ENCODE results near the gene CRLF1.
A peak's percentile ranks its signal among the peaks of the same experiment; 100 is the strongest.
"Not testable (repeated sequence)": the region's sequence is repeated elsewhere in the genome, so short reads cannot be mapped to it uniquely, and the experiment has no call there.

CRLF1 gene

DNA sequence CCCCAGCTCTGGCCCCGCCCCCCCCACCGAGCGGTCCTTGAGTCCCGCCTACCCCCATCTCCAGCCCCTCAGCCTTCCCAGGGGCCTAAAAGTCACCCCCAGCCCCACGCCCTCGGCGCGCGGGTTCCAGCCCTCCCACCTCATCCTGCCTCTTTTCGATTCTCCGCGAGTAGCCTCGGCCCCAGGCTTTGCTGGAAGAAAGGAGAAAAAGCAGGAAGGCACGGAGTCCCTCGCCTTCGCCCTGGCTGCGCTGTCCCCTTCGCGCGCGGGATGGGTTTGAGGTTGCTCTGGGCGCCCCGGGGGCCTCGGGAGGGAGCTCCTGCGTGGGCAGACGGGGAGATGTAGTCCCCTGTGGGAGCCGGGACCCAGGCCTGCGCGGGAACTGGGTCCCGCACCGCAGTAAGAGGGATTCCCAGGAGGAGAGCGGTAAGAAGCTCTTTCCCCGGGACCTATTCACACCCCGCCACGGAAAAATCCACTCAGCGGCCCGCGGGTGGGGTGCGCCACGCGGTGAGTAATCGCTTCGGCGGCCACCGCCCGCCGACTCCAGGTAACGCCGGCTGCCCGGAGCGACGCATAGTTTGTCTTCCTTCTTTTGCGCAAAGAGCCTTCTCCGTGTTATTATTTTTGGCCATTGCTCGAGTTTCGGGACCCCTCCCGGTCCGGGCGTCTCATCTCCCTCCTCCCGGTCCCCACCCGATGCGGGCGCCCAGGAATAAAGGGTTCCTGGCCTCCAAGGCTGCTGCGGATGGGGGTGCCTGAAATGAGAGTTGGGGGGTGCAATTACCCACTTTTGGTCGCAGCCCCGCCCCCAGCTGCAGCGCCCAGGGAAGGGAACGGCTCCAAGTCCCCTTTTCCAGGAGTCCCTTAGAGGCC is 865 bp upstream of the CRLF1 start:
- H3K9ac ChIP-seq (ENCODE audit: insufficient read length): peak overlapping the region; percentile 26
- peak overlapping the region; percentile 86 for H3K4me3 ChIP-seq
- no peak for TF ChIP-seq POLR2AphosphoS5 (IDR thresholded peaks at IDR 0.05; ENCODE audit: borderline replicate concordance, low read depth, low read length)
- no peak for TF ChIP-seq EZH2 (IDR thresholded peaks at IDR 0.05)
- TF ChIP-seq FOXP2 (optimal IDR thresholded peaks at IDR 0.05; ENCODE audit: control extremely low read depth, extremely low read length, insufficient read depth): no peak
- H3K36me3 ChIP-seq (ENCODE audit: insufficient read depth, low read length): no peaks in the 10 kb centered on the region
- DNase-seq (ENCODE audit: low read depth, low spot score): no peak
- H3K27ac ChIP-seq: no peak overlapping the region
- H3K9me3 ChIP-seq (ENCODE audit: low read depth, low read length): no peaks in the 10 kb centered on the region

GRCh38 chr19:18605546-18606280 is 886 bp downstream of the CRLF1 start:
- no peaks in the 10 kb centered on the region for H3K9me3 ChIP-seq (ENCODE audit: low read depth, low read length)
- no peak overlapping the region; the same call in 1 of the 2 replicates for H3K27ac ChIP-seq
- DNase-seq (ENCODE audit: low read depth, low spot score): no peak
- TF ChIP-seq FOXP2 (optimal IDR thresholded peaks at IDR 0.05; ENCODE audit: control extremely low read depth, extremely low read length, insufficient read depth) (no peak), EZH2 (IDR thresholded peaks at IDR 0.05) (no peak)
- peak overlapping the region; percentile 79 for H3K9ac ChIP-seq (ENCODE audit: insufficient read length)
- no peaks in the 10 kb centered on the region; the same call in 1 of the 2 replicates for H3K36me3 ChIP-seq (ENCODE audit: insufficient read depth, low read length)
- peak overlapping the region; percentile 87 for H3K4me3 ChIP-seq

GRCh38 chr19:18605196-18605545 is 1.4 kb downstream of the CRLF1 start:
- TF ChIP-seq EZH2 (IDR thresholded peaks at IDR 0.05) (no peak), POLR2AphosphoS5 (IDR thresholded peaks at IDR 0.05; ENCODE audit: borderline replicate concordance, low read depth, low read length) (no peak), FOXP2 (optimal IDR thresholded peaks at IDR 0.05; ENCODE audit: control extremely low read depth, extremely low read length, insufficient read depth) (no peak)
- no peak for DNase-seq (ENCODE audit: low read depth, low spot score)
- no peaks in the 10 kb centered on the region for H3K9me3 ChIP-seq (ENCODE audit: low read depth, low read length)
- H3K4me3 ChIP-seq: peak overlapping the region; percentile 87
- H3K36me3 ChIP-seq (ENCODE audit: insufficient read depth, low read length): no peaks in the 10 kb centered on the region; the same call in 1 of the 2 replicates
- H3K27ac ChIP-seq: no peak overlapping the region
- H3K9ac ChIP-seq (ENCODE audit: insufficient read length): peak overlapping the region; percentile 79

DNA sequence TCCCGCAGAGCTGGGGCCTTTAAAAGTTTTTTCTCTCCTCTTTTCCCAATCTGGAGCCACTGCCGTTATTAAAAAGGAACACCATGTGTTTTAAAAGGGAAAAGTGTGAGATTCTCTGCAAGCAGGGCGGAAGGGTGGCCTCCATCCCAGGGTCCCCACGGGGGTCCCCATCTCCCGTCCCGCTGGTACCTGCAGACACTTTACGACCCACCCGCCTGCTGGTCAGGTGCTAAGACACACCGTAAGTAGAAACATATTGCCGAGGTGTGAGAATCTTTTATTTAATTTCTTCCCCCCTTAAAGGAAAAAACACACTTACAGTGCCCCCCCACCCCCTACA is 1.8 kb downstream of the CRLF1 start:
- Histone ChIP-seq H3K27ac (no peak overlapping the region), H3K36me3 (ENCODE audit: insufficient read depth, low read length) (no peaks in the 10 kb centered on the region; the same call in 1 of the 2 replicates), H3K4me3 (peak overlapping the region; percentile 87), H3K9me3 (ENCODE audit: low read depth, low read length) (no peaks in the 10 kb centered on the region), H3K9ac (ENCODE audit: insufficient read length) (peak overlapping the region; percentile 79)
- DNase-seq (ENCODE audit: low read depth, low spot score): no peak
- no peak for TF ChIP-seq POLR2AphosphoS5 (IDR thresholded peaks at IDR 0.05; ENCODE audit: borderline replicate concordance, low read depth, low read length)
- TF ChIP-seq FOXP2 (optimal IDR thresholded peaks at IDR 0.05; ENCODE audit: control extremely low read depth, extremely low read length, insufficient read depth): no peak
- no peak for TF ChIP-seq EZH2 (IDR thresholded peaks at IDR 0.05)

DNA sequence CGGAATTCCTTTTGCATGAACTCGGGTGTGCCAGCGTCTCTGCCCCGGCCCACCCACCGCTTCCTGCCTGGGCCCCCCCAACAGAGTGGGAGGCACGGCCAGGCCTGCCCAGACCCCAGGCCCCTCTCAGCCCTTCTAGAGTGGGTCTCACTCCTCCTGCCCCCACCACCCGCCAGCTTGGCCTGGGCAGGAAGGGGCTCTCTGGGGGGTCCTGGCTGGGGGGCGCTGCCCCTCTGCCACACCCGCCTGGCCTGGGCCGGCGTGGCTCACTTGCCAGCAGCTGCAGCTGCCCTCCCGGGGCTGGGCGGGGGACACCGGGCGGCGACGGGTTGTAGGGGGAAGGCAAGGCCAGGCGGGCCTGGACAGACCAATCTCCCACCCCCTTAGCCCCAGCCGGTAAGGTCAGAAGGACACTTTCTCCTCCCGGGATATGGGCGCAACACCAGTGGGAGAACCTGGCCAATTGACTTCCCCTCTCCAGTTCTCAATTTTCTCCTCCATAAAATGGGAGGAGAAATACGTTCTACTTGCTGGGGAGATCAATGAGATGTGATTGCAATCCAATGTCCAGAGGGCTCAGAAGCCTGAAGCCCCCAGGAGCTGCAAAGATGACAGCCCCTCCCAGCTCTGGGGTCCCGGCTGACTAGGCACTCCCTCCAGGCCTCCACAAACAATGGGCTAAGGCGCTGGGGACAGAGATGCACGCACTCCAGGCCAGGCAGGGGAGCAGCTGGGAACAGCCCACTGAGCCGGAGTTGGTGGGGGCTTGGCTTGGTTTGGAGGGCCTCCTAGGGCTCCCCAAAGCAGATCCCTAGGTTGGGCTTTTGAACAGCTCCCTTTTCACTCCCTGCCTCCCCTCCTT is 2.4 kb downstream of the CRLF1 start:
- TF ChIP-seq EZH2 (IDR thresholded peaks at IDR 0.05) (no peak), FOXP2 (optimal IDR thresholded peaks at IDR 0.05; ENCODE audit: control extremely low read depth, extremely low read length, insufficient read depth) (no peak), POLR2AphosphoS5 (IDR thresholded peaks at IDR 0.05; ENCODE audit: borderline replicate concordance, low read depth, low read length) (no peak)
- no peaks in the 10 kb centered on the region for H3K9me3 ChIP-seq (ENCODE audit: low read depth, low read length)
- no peak for DNase-seq (ENCODE audit: low read depth, low spot score)
- no peak overlapping the region; the same call in 1 of the 2 replicates for H3K4me3 ChIP-seq
- H3K27ac ChIP-seq: no peak overlapping the region
- no peak overlapping the region for H3K9ac ChIP-seq (ENCODE audit: insufficient read length)
- H3K36me3 ChIP-seq (ENCODE audit: insufficient read depth, low read length): no peaks in the 10 kb centered on the region; the same call in 1 of the 2 replicates

DNA sequence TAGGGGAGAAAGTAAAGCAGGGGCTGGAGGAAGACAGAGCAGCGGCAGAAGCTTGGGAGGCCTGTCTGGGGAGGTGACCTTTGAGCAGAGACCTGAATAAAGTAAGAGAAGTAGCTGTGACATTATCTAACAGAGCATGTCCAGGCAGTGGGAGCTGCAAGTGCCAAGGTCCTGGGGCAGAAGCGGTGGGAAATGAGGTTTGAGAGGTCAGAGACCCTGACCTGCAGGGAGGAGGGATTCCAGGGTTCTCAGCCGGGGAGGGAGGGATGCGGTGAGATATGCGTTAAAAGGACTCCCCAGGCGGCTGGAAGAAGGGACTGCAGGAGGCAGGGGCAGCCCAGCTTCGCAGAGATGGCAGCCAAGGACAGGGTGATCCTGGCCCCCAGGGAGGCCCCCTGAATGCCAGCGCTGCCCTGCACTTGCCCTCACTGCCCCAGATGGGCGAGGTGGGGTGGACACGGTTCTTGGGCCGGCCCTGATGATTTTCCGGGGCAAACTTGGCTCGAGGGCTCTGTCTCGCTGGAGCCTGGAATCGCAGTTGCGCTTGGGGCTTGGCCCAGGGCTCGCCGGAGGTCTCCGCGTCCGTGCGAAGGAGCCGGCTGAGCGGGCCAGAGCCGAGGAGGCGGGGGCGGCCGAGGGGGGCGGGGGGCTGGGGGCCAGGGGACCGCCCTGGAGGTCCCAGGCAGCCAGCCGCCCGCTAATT is 3.2 kb downstream of the CRLF1 start:
- no peaks in the 10 kb centered on the region for H3K9me3 ChIP-seq (ENCODE audit: low read depth, low read length)
- H3K27ac ChIP-seq: 0 out of 2 replicates have a peak overlapping the region, but pooled peaks have one; percentile 19
- H3K4me3 ChIP-seq: no peak overlapping the region
- DNase-seq (ENCODE audit: low read depth, low spot score): no peak
- H3K9ac ChIP-seq (ENCODE audit: insufficient read length): no peak overlapping the region
- no peak for TF ChIP-seq FOXP2 (optimal IDR thresholded peaks at IDR 0.05; ENCODE audit: control extremely low read depth, extremely low read length, insufficient read depth)
- no peak for TF ChIP-seq EZH2 (IDR thresholded peaks at IDR 0.05)
- TF ChIP-seq POLR2AphosphoS5 (IDR thresholded peaks at IDR 0.05; ENCODE audit: borderline replicate concordance, low read depth, low read length): no peak
- no peaks in the 10 kb centered on the region; the same call in 1 of the 2 replicates for H3K36me3 ChIP-seq (ENCODE audit: insufficient read depth, low read length)

DNA sequence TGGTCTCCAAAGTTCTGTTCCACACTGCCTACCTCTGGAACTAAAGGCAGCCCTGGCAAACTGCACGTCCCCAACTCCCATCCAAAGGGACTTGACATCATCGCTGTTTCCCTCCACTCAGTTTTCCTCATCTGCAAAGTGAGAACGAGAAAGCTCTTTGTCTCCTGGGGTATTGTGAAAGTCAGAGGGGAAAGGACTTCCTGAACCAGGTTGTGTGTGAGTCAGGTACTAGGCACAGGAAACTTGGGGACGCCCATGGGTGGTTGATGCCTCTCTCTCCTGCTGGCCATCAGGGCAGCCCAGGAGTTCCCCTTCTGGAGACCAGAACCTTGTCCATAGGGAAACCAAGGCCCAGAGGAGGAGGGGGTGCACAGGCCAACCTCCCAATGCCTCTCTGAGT is 4.7 kb downstream of the CRLF1 start:
- no peak overlapping the region for H3K9ac ChIP-seq (ENCODE audit: insufficient read length)
- no peaks in the 10 kb centered on the region for H3K9me3 ChIP-seq (ENCODE audit: low read depth, low read length)
- H3K4me3 ChIP-seq: no peak overlapping the region
- H3K27ac ChIP-seq: no peak overlapping the region
- H3K36me3 ChIP-seq (ENCODE audit: insufficient read depth, low read length): no peaks in the 10 kb centered on the region; the same call in 1 of the 2 replicates
- TF ChIP-seq EZH2 (IDR thresholded peaks at IDR 0.05) (no peak), POLR2AphosphoS5 (IDR thresholded peaks at IDR 0.05; ENCODE audit: borderline replicate concordance, low read depth, low read length) (no peak), FOXP2 (optimal IDR thresholded peaks at IDR 0.05; ENCODE audit: control extremely low read depth, extremely low read length, insufficient read depth) (no peak)
- no peak for DNase-seq (ENCODE audit: low read depth, low spot score)

GRCh38 chr19:18600692-18601397 is 5.8 kb downstream of the CRLF1 start:
- DNase-seq (ENCODE audit: low read depth, low spot score); H3K36me3 ChIP-seq (ENCODE audit: insufficient read depth, low read length); H3K4me3 ChIP-seq; H3K9ac ChIP-seq (ENCODE audit: insufficient read length); H3K27ac ChIP-seq; H3K9me3 ChIP-seq (ENCODE audit: low read depth, low read length): not testable (repeated sequence)
